WTC11 (cell line): ENCODE results near the gene TXNRD1. TPM values are rescaled to one million over a fixed set of nuclear protein-coding genes. Genes with fewer than 3 reads are reported as not detected.

Source experiments
- ATAC-seq: fragments of 200-7000 bp; cut with Tn5 transposase; 2 replicates; pipeline ENCODE4 v1.10.0; 2021; ENCODE audit warnings: mild to moderate bottlenecking, moderate library complexity
- CTCF ChIA-PET: fragments of 300-600 bp; sonication (Branson Sonifier 250); formaldehyde crosslinking; loops from one replicate; lab custom pipeline; 2021; ENCODE audit warnings: antibody characterized with exemption; lab: Charles Lee
- POLR2A ChIA-PET: fragments of 350-600 bp; sonication (Branson Sonifier 250); formaldehyde crosslinking; loops from one replicate; lab custom pipeline; 2021; ENCODE audit warnings: antibody characterized with exemption; lab: Charles Lee
- DNase-seq: peaks from one replicate; pipeline ENCODE4 v3.0.0; 2021; ENCODE audit warnings: low spot score
- H3K27ac Mint-ChIP-seq: 2 replicates; pipeline ENCODE4 v1.8.0; 2021; ENCODE audit warnings: mixed read lengths
- H3K27me3 Mint-ChIP-seq: 2 replicates; pipeline ENCODE4 v1.8.0; 2021; ENCODE audit warnings: low read depth, mild to moderate bottlenecking, moderate library complexity, mixed read lengths
- H3K36me3 Mint-ChIP-seq: 2 replicates; pipeline ENCODE4 v1.8.0; 2021; ENCODE audit warnings: mixed read lengths
- H3K4me1 Mint-ChIP-seq: 2 replicates; pipeline ENCODE4 v1.8.0; 2022; ENCODE audit warnings: mixed read lengths
- H3K4me3 Mint-ChIP-seq: 2 replicates; pipeline ENCODE4 v1.8.0; 2021; ENCODE audit warnings: mild to moderate bottlenecking, moderate library complexity, mixed read lengths
- H3K9me3 Mint-ChIP-seq: 2 replicates; pipeline ENCODE4 v1.8.0; 2021; ENCODE audit warnings: mixed read lengths
- ATF2 ChIP-seq: sonication (generic); formaldehyde crosslinking; IDR thresholded peaks from 2 replicates; pipeline ENCODE4 v1.8.1; 2022; ENCODE audit warnings: low read depth, missing genetic modification reagents, borderline replicate concordance
- ATF3 ChIP-seq: sonication (generic); formaldehyde crosslinking; conservative IDR thresholded peaks from 2 replicates; pipeline ENCODE4 v1.8.1; 2022; ENCODE audit warnings: mild to moderate bottlenecking, missing genetic modification reagents
- ATF6 ChIP-seq: sonication (generic); formaldehyde crosslinking; IDR thresholded peaks from 2 replicates; pipeline ENCODE4 v1.8.1; 2023; ENCODE audit warnings: mild to moderate bottlenecking, missing genetic modification reagents
- CTCF ChIP-seq: fragments of 200-600 bp; IDR thresholded peaks from 2 replicates; pipeline ENCODE4 v1.8.0; 2022; ENCODE audit warnings: antibody characterized with exemption
- ELF4 ChIP-seq: sonication (generic); formaldehyde crosslinking; IDR thresholded peaks from 2 replicates; pipeline ENCODE4 v1.8.1; 2022; ENCODE audit warnings: low read depth, mild to moderate bottlenecking, moderate library complexity, missing genetic modification reagents
- EMX1 ChIP-seq: fragments of 250-450 bp; sonication (Bioruptor Pico); IDR thresholded peaks from 2 replicates; pipeline ENCODE4 v1.8.0; 2021; ENCODE audit warnings: mild to moderate bottlenecking
- ERG ChIP-seq: fragments of 250-450 bp; sonication (Bioruptor Pico); IDR thresholded peaks from 2 replicates; pipeline ENCODE4 v1.8.0; 2021; ENCODE audit warnings: mild to moderate bottlenecking
- FOXJ3 ChIP-seq: sonication (generic); formaldehyde crosslinking; IDR thresholded peaks from 2 replicates; pipeline ENCODE4 v1.9.0; 2021; ENCODE audit warnings: missing genetic modification reagents, mild to moderate bottlenecking, borderline replicate concordance
- GTF2I ChIP-seq: fragments of 250-450 bp; sonication (Bioruptor Pico); conservative IDR thresholded peaks from 2 replicates; pipeline ENCODE4 v1.4.0; 2021; ENCODE audit warnings: mild to moderate bottlenecking
- JAZF1 ChIP-seq: fragments of 250-450 bp; sonication (Bioruptor Pico); IDR thresholded peaks from 2 replicates; pipeline ENCODE4 v1.9.0; 2021; ENCODE audit warnings: moderate library complexity, mild to moderate bottlenecking, inconsistent platforms
- JUN ChIP-seq: sonication (generic); formaldehyde crosslinking; IDR thresholded peaks from 2 replicates; pipeline ENCODE4 v1.8.0; 2023; ENCODE audit warnings: mild to moderate bottlenecking, missing genetic modification reagents
- MLX ChIP-seq: sonication (generic); formaldehyde crosslinking; IDR thresholded peaks from 2 replicates; pipeline ENCODE4 v1.8.1; 2023; ENCODE audit warnings: mild to moderate bottlenecking, missing genetic modification reagents, moderate library complexity
- MXD4 ChIP-seq: fragments of 250-450 bp; sonication (Bioruptor Pico); IDR thresholded peaks from 2 replicates; pipeline ENCODE4 v1.8.0; 2021; ENCODE audit warnings: mild to moderate bottlenecking, moderate library complexity, borderline replicate concordance
- RORB ChIP-seq: fragments of 250-450 bp; sonication (Bioruptor Pico); IDR thresholded peaks from 2 replicates; pipeline ENCODE4 v1.9.0; 2021; ENCODE audit warnings: mild to moderate bottlenecking
- SMAD4 ChIP-seq: sonication (generic); formaldehyde crosslinking; IDR thresholded peaks from 2 replicates; pipeline ENCODE4 v1.8.0; 2022; ENCODE audit warnings: mild to moderate bottlenecking, missing genetic modification reagents
- USF1 ChIP-seq: sonication (generic); formaldehyde crosslinking; IDR thresholded peaks from 2 replicates; pipeline ENCODE4 v1.8.0; 2022; ENCODE audit warnings: mild to moderate bottlenecking, missing genetic modification reagents
- ZNF232 ChIP-seq: sonication (generic); formaldehyde crosslinking; IDR thresholded peaks from 2 replicates; pipeline ENCODE4 v1.8.0; 2022; ENCODE audit warnings: mild to moderate bottlenecking, missing genetic modification reagents
- ZNF396 ChIP-seq: fragments of 250-450 bp; sonication (Bioruptor Pico); IDR thresholded peaks from 2 replicates; pipeline ENCODE4 v1.8.0; 2021; ENCODE audit warnings: mild to moderate bottlenecking, moderate library complexity, borderline replicate concordance
- ZNF512 ChIP-seq: sonication (generic); formaldehyde crosslinking; IDR thresholded peaks from 2 replicates; pipeline ENCODE4 v1.8.1; 2022; ENCODE audit warnings: missing genetic modification reagents, borderline replicate concordance
- ZNF671 ChIP-seq: fragments of 250-450 bp; sonication (Bioruptor Pico); IDR thresholded peaks from 2 replicates; pipeline ENCODE4 v1.8.0; 2021; ENCODE audit warnings: mild to moderate bottlenecking
- ZSCAN18 ChIP-seq: fragments of 250-450 bp; sonication (Bioruptor Pico); IDR thresholded peaks from 2 replicates; pipeline ENCODE4 v2.1.2; 2022; ENCODE audit warnings: mild to moderate bottlenecking, moderate library complexity
- total RNA-seq: library from RNA; stranded (reverse); gene quantifications from 3 replicates; pipeline ENCODE4 v1.2.3, GENCODE V29; 2021

The TXNRD1 gene
- total RNA-seq, 1 experiment from 2014 or later = 113 TPM

GRCh38 chr12:104273503-104273902, 57.9 kb downstream of the TXNRD1 start:
- POLR2A ChIA-PET = no interaction called here
- CTCF ChIA-PET = no interaction called here
- Mint-ChIP-seq H3K4me1 (no peaks in the 10 kb centered on the region), H3K9me3 (peaks cover 5% of the 10 kb centered on the region), H3K27me3 (no peaks in the 10 kb centered on the region; the same call in 1 of the 2 replicates), H3K27ac (no peak overlapping the region), H3K36me3 (no peaks in the 10 kb centered on the region), H3K4me3 (no peak overlapping the region)
- DNase-seq (no peak), ATAC-seq (no peak)
- no peak for TF ChIP-seq EMX1
- TF ChIP-seq ZSCAN18 = no peak
- no peak for TF ChIP-seq CTCF
- no peak for TF ChIP-seq ZNF232 (CRISPR knock-in tag)
- TF ChIP-seq JUN (CRISPR knock-in tag) = no peak
- no peak for TF ChIP-seq ATF6 (CRISPR knock-in tag)
- TF ChIP-seq SMAD4 (CRISPR knock-in tag) = no peak
- no peak for TF ChIP-seq ELF4 (CRISPR knock-in tag)
- TF ChIP-seq MLX (CRISPR knock-in tag) = no peak
- TF ChIP-seq ZNF512 (CRISPR knock-in tag) = no peak
- TF ChIP-seq ATF3 = no peak
- TF ChIP-seq ZNF671 = no peak
- no peak for TF ChIP-seq ERG (CRISPR knock-in tag)

- POLR2A ChIA-PET = no interaction called here
- DNase-seq = no peak
- TF ChIP-seq GTF2I (CRISPR knock-in tag) = no peak
- TF ChIP-seq FOXJ3 (CRISPR knock-in tag) = no peak
- TF ChIP-seq JAZF1 (CRISPR knock-in tag) = no peak
- TF ChIP-seq MXD4 (CRISPR knock-in tag) = no peak
- no peak for TF ChIP-seq ATF2
- no peak for TF ChIP-seq ZNF396 (CRISPR knock-in tag)
- no peak for TF ChIP-seq RORB
- no peak for TF ChIP-seq USF1 (CRISPR knock-in tag)
- TF ChIP-seq, all 79 proteins: peak for 0
- ATAC-seq = no peak
- no peaks in the 10 kb centered on the region for H3K4me1 Mint-ChIP-seq
- H3K4me3 Mint-ChIP-seq = no peak overlapping the region
- no peak overlapping the region for H3K27ac Mint-ChIP-seq
- H3K36me3 Mint-ChIP-seq = no peaks in the 10 kb centered on the region
- no peaks in the 10 kb centered on the region; the same call in 1 of the 2 replicates for H3K27me3 Mint-ChIP-seq
- H3K9me3 Mint-ChIP-seq = peaks cover 5% of the 10 kb centered on the region
- CTCF ChIA-PET = no interaction called here
Observed at GRCh38 chr12:104274811-104275210, 59.2 kb downstream of the TXNRD1 start.
